Measurements from ENCODE around the gene PRRT1. TPM values are rescaled to one million over a fixed set of nuclear protein-coding genes. Genes with fewer than 3 reads are reported as not detected.

Gene PRRT1
- total RNA-seq, 1 experiment from 2014 or later, result not detected

DNA sequence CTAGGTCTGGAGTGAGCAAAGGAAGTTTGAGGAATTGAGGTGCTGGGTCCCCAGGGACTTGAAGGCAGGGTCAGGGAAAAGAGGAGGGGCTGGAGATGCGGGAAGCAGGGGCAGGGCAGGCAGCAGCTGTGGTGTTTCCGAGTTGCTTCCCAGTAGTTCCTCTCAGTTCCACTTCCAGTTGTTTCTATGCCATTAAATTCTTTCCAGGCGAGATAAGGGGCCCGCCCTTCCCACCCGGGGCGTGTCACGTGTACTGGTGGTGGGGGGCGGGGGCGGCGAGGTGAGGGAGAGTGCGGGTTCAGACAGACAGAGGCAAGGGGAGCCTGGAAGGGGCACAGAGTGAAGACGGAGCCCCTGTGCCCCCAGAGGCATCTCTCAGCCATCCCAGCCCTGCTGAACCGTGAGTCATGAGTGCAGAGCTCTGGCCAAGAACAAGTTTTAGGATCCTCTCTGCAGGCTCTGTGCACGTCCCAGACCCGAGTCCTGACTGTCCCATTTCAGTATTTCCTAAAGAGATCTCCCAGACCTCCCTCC lies 43.6 kb downstream of the PRRT1 start:
- TF ChIP-seq EZH2phosphoT487 (IDR thresholded peaks at IDR 0.05; ENCODE audit: borderline replicate concordance, low read length), result no peak
- TF ChIP-seq EZH2 (IDR thresholded peaks at IDR 0.05; ENCODE audit: low read length, unreplicated experiment), result no peak
- TF ChIP-seq CTCF (conservative IDR thresholded peaks at IDR 0.05; ENCODE audit: low read depth, low read length), result no peak
- CTCF ChIA-PET, result no interaction called here
- H2AFZ ChIP-seq (ENCODE audit: low read length), result no peak overlapping the region
- H3K4me1 ChIP-seq (ENCODE audit: insufficient read depth, low read length), result peaks cover 25% of the 10 kb centered on the region
- POLR2A ChIA-PET (ENCODE audit: unreplicated experiment), result interaction anchor here (0.6 kb wide), 1 partner anchor 211 kb away, joined by 19 read pairs; the partner anchor contains the start of gene EHMT2
- peak overlapping the region; percentile 62 for H3K4me2 ChIP-seq (ENCODE audit: low read length)
- no peak overlapping the region; the same call in 1 of the 2 replicates for H3K4me3 ChIP-seq (ENCODE audit: low read length)
- no peaks in the 10 kb centered on the region for H3K9me2 ChIP-seq (replicated peaks; ENCODE audit: low read length)
- BruUV-seq (replicated peaks), result no TSS peak
- no peaks in the 10 kb centered on the region for H4K20me1 ChIP-seq (ENCODE audit: low read length)
- H3K9me3 ChIP-seq (ENCODE audit: low read length), result no peaks in the 10 kb centered on the region
- intact Hi-C loops (cut with micrococcal nuclease), result no loop called here
- no peaks in the 10 kb centered on the region for H3K36me3 ChIP-seq (ENCODE audit: low read depth, low read length)
- no peak overlapping the region for H3K9ac ChIP-seq (ENCODE audit: low read length)
- ATAC-seq, result peak; percentile 75
- no peak overlapping the region for H3K27ac ChIP-seq (ENCODE audit: low read length)
- H3F3A ChIP-seq (ENCODE audit: low read length, unreplicated experiment), result no peaks in the 10 kb centered on the region
- H3K27me3 ChIP-seq (ENCODE audit: low read length), result no peaks in the 10 kb centered on the region
- H3K79me2 ChIP-seq (ENCODE audit: low read length), result no peaks in the 10 kb centered on the region
- peak; percentile 58 for DNase-seq

DNA sequence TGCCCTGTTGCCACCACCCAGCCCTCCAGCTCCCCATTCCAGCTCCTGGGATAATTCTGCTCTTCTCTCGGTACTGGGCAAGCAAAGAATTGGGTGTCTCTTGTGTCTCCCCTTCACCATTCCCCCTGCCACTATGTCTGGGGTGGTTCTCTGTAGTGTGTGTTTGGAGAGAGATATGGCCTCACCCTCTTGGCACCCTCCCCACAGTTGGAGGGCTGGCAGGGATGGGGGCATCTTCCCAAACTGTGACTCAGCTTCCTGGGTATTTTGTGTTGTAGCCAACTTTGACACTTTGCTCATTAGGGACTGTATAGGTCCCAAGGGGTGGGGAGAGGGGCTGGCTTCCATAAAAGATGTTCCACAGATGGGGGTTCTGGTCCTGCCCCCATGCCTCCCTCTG lies 44.3 kb downstream of the PRRT1 start:
- BruUV-seq (replicated peaks), result no TSS peak
- no peak overlapping the region for H3K9ac ChIP-seq (ENCODE audit: low read length)
- ChIA-PET CTCF (no interaction called here), POLR2A (ENCODE audit: unreplicated experiment) (interaction anchor here (0.6 kb wide), 1 partner anchor 210 kb away, joined by 19 read pairs; the partner anchor contains the start of gene EHMT2)
- ATAC-seq (peak; percentile 33), DNase-seq (peak; percentile 54)
- intact Hi-C loops (cut with micrococcal nuclease), result no loop called here
- TF ChIP-seq EZH2 (IDR thresholded peaks at IDR 0.05; ENCODE audit: low read length, unreplicated experiment), result no peak
- no peak for TF ChIP-seq CTCF (conservative IDR thresholded peaks at IDR 0.05; ENCODE audit: low read depth, low read length)
- TF ChIP-seq EZH2phosphoT487 (IDR thresholded peaks at IDR 0.05; ENCODE audit: borderline replicate concordance, low read length), result no peak
- no peak overlapping the region for H3K27ac ChIP-seq (ENCODE audit: low read length)
- H3K4me1 ChIP-seq (ENCODE audit: insufficient read depth, low read length), result peaks cover 25% of the 10 kb centered on the region
- H3K79me2 ChIP-seq (ENCODE audit: low read length), result no peaks in the 10 kb centered on the region
- H4K20me1 ChIP-seq (ENCODE audit: low read length), result no peaks in the 10 kb centered on the region
- no peaks in the 10 kb centered on the region for H3F3A ChIP-seq (ENCODE audit: low read length, unreplicated experiment)
- H3K4me3 ChIP-seq (ENCODE audit: low read length), result no peak overlapping the region
- no peaks in the 10 kb centered on the region for H3K9me2 ChIP-seq (replicated peaks; ENCODE audit: low read length)
- H2AFZ ChIP-seq (ENCODE audit: low read length), result no peak overlapping the region
- no peaks in the 10 kb centered on the region for H3K9me3 ChIP-seq (ENCODE audit: low read length)
- H3K36me3 ChIP-seq (ENCODE audit: low read depth, low read length), result no peaks in the 10 kb centered on the region
- H3K4me2 ChIP-seq (ENCODE audit: low read length), result peak overlapping the region; percentile 62; the same call in 1 of the 2 replicates
- H3K27me3 ChIP-seq (ENCODE audit: low read length), result no peaks in the 10 kb centered on the region

- POLR2A ChIA-PET (ENCODE audit: unreplicated experiment), result no interaction called here
- Histone ChIP-seq H3K79me2 (ENCODE audit: low read length) (no peaks in the 10 kb centered on the region), H3K4me3 (ENCODE audit: low read length) (no peak overlapping the region), H3K4me2 (ENCODE audit: low read length) (no peak overlapping the region), H3K4me1 (ENCODE audit: insufficient read depth, low read length) (peaks cover 25% of the 10 kb centered on the region), H3K36me3 (ENCODE audit: low read depth, low read length) (no peaks in the 10 kb centered on the region), H2AFZ (ENCODE audit: low read length) (no peak overlapping the region), H3K9ac (ENCODE audit: low read length) (no peak overlapping the region), H3K9me2 (replicated peaks; ENCODE audit: low read length) (no peaks in the 10 kb centered on the region), H3K27ac (ENCODE audit: low read length) (no peak overlapping the region), H3K27me3 (ENCODE audit: low read length) (no peaks in the 10 kb centered on the region), H3F3A (ENCODE audit: low read length, unreplicated experiment) (no peaks in the 10 kb centered on the region), H4K20me1 (ENCODE audit: low read length) (no peaks in the 10 kb centered on the region), H3K9me3 (ENCODE audit: low read length) (no peaks in the 10 kb centered on the region)
- BruUV-seq (replicated peaks), result no TSS peak
- intact Hi-C loops (cut with micrococcal nuclease), result no loop called here
- TF ChIP-seq EZH2phosphoT487 (IDR thresholded peaks at IDR 0.05; ENCODE audit: borderline replicate concordance, low read length), result no peak
- no peak for TF ChIP-seq CTCF (conservative IDR thresholded peaks at IDR 0.05; ENCODE audit: low read depth, low read length)
- no peak for TF ChIP-seq EZH2 (IDR thresholded peaks at IDR 0.05; ENCODE audit: low read length, unreplicated experiment)
- ATAC-seq, result no peak
- DNase-seq, result peak; percentile 34
- CTCF ChIA-PET, result no interaction called here
These were observed 46.3 kb downstream of the PRRT1 start for GRCh38 chr6:32105433-32105832.

Data from PC-3 (cell line).